OCI-LY7 (cell line): ENCODE results near the gene AP1M1. TPM values are rescaled to one million over a fixed set of nuclear protein-coding genes. Genes with fewer than 3 reads are reported as not detected.

ENCODE experiments used
- BruUV-seq: library from RNA; stranded (reverse); fragments of 400-500 nt; replicated peaks from 2 replicates; lab custom pipeline; 2021; lab: Mats Ljungman, UMichigan
- CTCF ChIA-PET: fragments of 300-600 bp; sonication (Branson Sonifier 250); formaldehyde crosslinking; loops from one replicate; lab custom pipeline; 2022; ENCODE audit warnings: antibody characterized with exemption; ENCODE audit not compliant: unreplicated experiment; lab: Charles Lee
- POLR2A ChIA-PET: fragments of 300-600 bp; sonication (Branson Sonifier 250); formaldehyde crosslinking; loops from one replicate; lab custom pipeline; 2022; ENCODE audit warnings: antibody characterized with exemption; lab: Charles Lee
- DNase-seq: peaks from one replicate; pipeline ENCODE4 v3.0.0-alpha.2; 2015; ENCODE audit warnings: low spot score
- H2AFZ ChIP-seq: fragments of 200-600 bp; sonication (generic), shearing (Covaris generic); 2 replicates; pipeline ENCODE4 v1.6.1; 2014; ENCODE audit warnings: mild to moderate bottlenecking, antibody characterized with exemption, low read length, moderate library complexity
- H3K27ac ChIP-seq: fragments of 200-600 bp; sonication (generic); 2 replicates; pipeline ENCODE4 v1.5.1; 2014; ENCODE audit warnings: mixed run types, low read depth, mild to moderate bottlenecking, moderate library complexity, low read length, inconsistent platforms; ENCODE audit not compliant: poor library complexity, severe bottlenecking
- H3K36me3 ChIP-seq: fragments of 200-600 bp; sonication (generic); 2 replicates; pipeline ENCODE4 v1.6.1; 2014; ENCODE audit warnings: mild to moderate bottlenecking, antibody characterized with exemption, low read length, moderate library complexity, mixed read lengths; ENCODE audit not compliant: insufficient read depth
- H3K4me1 ChIP-seq: fragments of 200-600 bp; sonication (generic); 2 replicates; pipeline ENCODE4 v1.5.1; 2014; ENCODE audit warnings: mild to moderate bottlenecking, low read length; ENCODE audit not compliant: insufficient read depth, poor library complexity, severe bottlenecking
- H3K4me2 ChIP-seq: fragments of 200-600 bp; sonication (generic); 2 replicates; pipeline ENCODE4 v1.6.1; 2014; ENCODE audit warnings: mild to moderate bottlenecking, low read length
- H3K4me3 ChIP-seq: fragments of 200-600 bp; sonication (generic); 2 replicates; pipeline ENCODE4 v1.5.1; 2014; ENCODE audit warnings: mild to moderate bottlenecking, low read depth, low read length; ENCODE audit not compliant: poor library complexity, severe bottlenecking
- H3K79me2 ChIP-seq: fragments of 200-600 bp; sonication (generic); 2 replicates; pipeline ENCODE4 v1.6.1; 2016; ENCODE audit warnings: low read depth, mild to moderate bottlenecking, low read length, moderate library complexity, mixed read lengths; ENCODE audit not compliant: insufficient read depth
- H3K9me2 ChIP-seq: fragments of 200-600 bp; sonication (generic); 2 replicates; pipeline ENCODE4 v1.6.1; 2016; ENCODE audit warnings: mild to moderate bottlenecking, low read length, mixed read lengths; ENCODE audit not compliant: insufficient read depth
- H3K9me3 ChIP-seq: fragments of 200-600 bp; sonication (generic); 2 replicates; pipeline ENCODE4 v1.6.1; 2014; ENCODE audit warnings: mild to moderate bottlenecking, mixed run types, low read length, mixed read lengths
- H4K20me1 ChIP-seq: fragments of 200-600 bp; sonication (generic); 2 replicates; pipeline ENCODE4 v1.6.1; 2014; ENCODE audit warnings: mild to moderate bottlenecking, antibody characterized with exemption, low read length, moderate library complexity, mixed read lengths; ENCODE audit not compliant: insufficient read depth
- EZH2phosphoT487 ChIP-seq: fragments of 200-600 bp; sonication (generic); IDR thresholded peaks from 2 replicates; pipeline ENCODE4 v1.6.1; 2018; ENCODE audit warnings: low read depth, borderline replicate concordance, mild to moderate bottlenecking, mixed run types, antibody characterized with exemption, low read length, moderate library complexity, mixed read lengths
- intact Hi-C: fragments of 100-400 bp; cut with micrococcal nuclease; formaldehyde crosslinking; loops from one replicate; pipeline ENCODE4 v1.10.0; 2022; ENCODE audit not compliant: unreplicated experiment
- total RNA-seq, 2 experiments: library from RNA; depleted of rRNA in 1 of 2; stranded (reverse); fragments of >200 nt in 1 of 2; shearing (Covaris generic) in 1 of 2; gene quantifications; 2 replicates each; pipeline ENCODE4 v1.2.3, GENCODE V29; 2014 to 2022
- TF ChIP-seq, protein P1 (sequence below): fragments of 200-600 bp; sonication (generic); conservative IDR thresholded peaks from 2 replicates; pipeline ENCODE4 v1.5.1; 2014; ENCODE audit warnings: mild to moderate bottlenecking, antibody characterized with exemption, low read length, moderate library complexity, mixed read lengths

The AP1M1 gene
- total RNA-seq, 2 experiments from 2014 or later = 92.9 to 94.6 TPM

DNA sequence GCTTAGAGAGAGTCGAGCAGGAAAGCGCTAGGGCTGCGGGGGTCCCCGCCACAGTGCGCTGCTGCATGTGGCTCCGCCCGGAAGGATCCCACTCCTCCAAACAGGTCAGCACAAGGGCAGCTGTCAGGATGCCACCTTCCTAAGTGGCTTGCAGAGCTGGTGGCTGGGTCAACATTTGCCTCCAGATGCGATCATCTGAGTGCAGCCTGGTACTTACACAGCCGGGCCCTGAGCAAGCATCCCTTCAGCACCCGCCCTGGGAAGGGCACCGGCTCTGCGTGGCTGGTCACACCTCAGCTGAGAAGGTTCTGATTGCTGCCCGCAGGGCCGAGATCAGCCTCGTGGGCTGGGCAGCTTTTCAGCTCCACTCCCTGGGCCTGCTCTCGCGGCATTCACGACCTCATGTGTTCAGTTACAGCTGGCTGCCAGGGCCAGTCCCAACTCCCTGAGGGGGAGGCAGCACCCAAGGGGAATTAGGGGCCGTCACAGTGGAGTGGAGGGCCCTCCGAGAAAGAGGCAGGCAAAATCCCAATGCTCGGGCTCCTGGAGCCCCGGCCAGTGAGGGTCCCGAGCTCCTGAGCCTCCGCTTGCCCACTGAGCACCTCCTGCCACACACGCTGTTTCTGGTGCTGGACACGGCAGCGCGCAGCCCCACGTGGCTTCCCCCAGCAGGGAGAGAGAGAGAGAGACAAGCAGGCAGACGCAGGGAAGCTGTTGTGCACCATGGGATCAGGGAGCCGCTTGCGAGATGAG is 26.8 kb downstream of the AP1M1 start:
- Histone ChIP-seq H3K79me2 (no peaks in the 10 kb centered on the region), H3K9me3 (peaks cover 24% of the 10 kb centered on the region), H4K20me1 (no peaks in the 10 kb centered on the region), H3K4me3 (no peak overlapping the region), H3K4me1 (no peaks in the 10 kb centered on the region), H3K27ac (no peak overlapping the region), H2AFZ (no peak overlapping the region), H3K36me3 (peaks cover 89% of the 10 kb centered on the region), H3K4me2 (no peak overlapping the region), H3K9me2 (no peaks in the 10 kb centered on the region)
- TF ChIP-seq, protein P1, sequence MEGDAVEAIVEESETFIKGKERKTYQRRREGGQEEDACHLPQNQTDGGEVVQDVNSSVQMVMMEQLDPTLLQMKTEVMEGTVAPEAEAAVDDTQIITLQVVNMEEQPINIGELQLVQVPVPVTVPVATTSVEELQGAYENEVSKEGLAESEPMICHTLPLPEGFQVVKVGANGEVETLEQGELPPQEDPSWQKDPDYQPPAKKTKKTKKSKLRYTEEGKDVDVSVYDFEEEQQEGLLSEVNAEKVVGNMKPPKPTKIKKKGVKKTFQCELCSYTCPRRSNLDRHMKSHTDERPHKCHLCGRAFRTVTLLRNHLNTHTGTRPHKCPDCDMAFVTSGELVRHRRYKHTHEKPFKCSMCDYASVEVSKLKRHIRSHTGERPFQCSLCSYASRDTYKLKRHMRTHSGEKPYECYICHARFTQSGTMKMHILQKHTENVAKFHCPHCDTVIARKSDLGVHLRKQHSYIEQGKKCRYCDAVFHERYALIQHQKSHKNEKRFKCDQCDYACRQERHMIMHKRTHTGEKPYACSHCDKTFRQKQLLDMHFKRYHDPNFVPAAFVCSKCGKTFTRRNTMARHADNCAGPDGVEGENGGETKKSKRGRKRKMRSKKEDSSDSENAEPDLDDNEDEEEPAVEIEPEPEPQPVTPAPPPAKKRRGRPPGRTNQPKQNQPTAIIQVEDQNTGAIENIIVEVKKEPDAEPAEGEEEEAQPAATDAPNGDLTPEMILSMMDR = no peak
- no peak for TF ChIP-seq EZH2phosphoT487
- no peak for DNase-seq
- BruUV-seq = no TSS peak
- ChIA-PET CTCF (no interaction called here), POLR2A (no interaction called here)
- intact Hi-C loops = no loop called here

DNA sequence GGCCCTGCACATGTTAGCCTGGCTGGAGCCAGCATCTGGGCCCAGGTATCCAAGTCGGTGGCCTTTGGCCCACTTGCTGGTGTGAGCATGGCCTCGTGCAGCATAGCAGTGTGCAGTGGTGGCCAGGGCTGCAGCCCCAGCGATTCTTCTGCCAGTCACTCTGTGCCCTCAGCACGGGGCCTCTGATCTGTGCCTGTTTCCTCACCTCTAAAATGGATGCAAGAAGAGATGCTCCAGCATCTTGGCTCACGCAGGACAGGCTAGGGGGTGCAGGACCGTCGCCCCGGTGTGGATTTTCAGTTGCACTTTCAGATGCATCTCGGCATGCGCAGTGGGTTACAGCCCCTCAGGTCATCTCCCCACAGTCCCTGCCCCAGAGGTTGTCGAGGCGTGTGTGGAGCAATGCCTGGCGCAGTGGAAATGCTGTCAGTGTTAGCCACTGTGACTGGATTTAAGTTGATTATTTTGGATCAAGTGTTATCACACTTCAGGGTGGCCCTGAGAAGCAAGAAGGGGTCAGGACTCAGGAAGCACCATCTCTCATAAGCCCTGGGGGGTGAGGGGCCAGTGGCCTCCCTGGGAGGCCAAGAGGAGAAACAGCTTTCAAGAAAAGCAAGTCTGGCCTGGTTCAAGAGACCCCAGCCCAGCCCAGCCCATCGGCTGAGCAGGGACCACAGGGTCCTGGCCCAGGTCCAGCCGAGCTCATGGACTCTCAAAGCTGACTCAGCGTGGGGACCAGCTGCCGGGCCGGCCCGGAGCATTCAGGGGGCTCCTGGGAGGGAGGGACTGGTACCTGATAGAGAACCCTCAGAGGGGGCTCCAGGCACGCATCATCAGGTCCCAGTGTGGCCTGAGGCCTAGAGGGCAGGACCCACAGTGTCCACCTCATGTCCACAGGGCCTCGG is 27.8 kb downstream of the AP1M1 start:
- Histone ChIP-seq H2AFZ (no peak overlapping the region), H3K4me1 (no peaks in the 10 kb centered on the region), H3K4me3 (no peak overlapping the region), H3K4me2 (no peak overlapping the region), H3K79me2 (no peaks in the 10 kb centered on the region), H4K20me1 (no peaks in the 10 kb centered on the region), H3K27ac (no peak overlapping the region), H3K36me3 (peaks cover 87% of the 10 kb centered on the region), H3K9me2 (no peaks in the 10 kb centered on the region), H3K9me3 (peaks cover 14% of the 10 kb centered on the region)
- DNase-seq = no peak
- no peak for TF ChIP-seq EZH2phosphoT487
- TF ChIP-seq, protein P1 = no peak
- no TSS peak for BruUV-seq
- POLR2A ChIA-PET = no interaction called here
- CTCF ChIA-PET = no interaction called here
- intact Hi-C loops = no loop called here
